PC-9 (cell line): Measurements from ENCODE around the gene SRSF4. TPM values are rescaled to one million over a fixed set of nuclear protein-coding genes. Genes with fewer than 3 reads are reported as not detected.
"Not testable (repeated sequence)": the region's sequence is repeated elsewhere in the genome, so short reads cannot be mapped to it uniquely, and the experiment has no call there.

Experiments
- BruUV-seq: library from RNA; stranded (reverse); fragments of 400-500 nt; replicated peaks from 2 replicates; lab custom pipeline; 2021; lab: Mats Ljungman, UMichigan
- CTCF ChIA-PET: fragments of 300-600 bp; sonication (Branson Sonifier 250); formaldehyde crosslinking; loops from one replicate; lab custom pipeline; 2022; ENCODE audit warnings: antibody characterized with exemption; lab: Charles Lee
- POLR2A ChIA-PET: fragments of 300-600 bp; sonication (Branson Sonifier 250); formaldehyde crosslinking; loops from one replicate; lab custom pipeline; 2022; ENCODE audit warnings: antibody characterized with exemption; ENCODE audit not compliant: unreplicated experiment; lab: Charles Lee
- DNase-seq, 2 experiments: peaks; one replicate each; pipeline versions ENCODE4 v3.0.0 to v3.0.0-alpha.2; 2015 to 2022; ENCODE audit warnings: mixed read lengths in 1 of 2
- H2AFZ ChIP-seq: fragments of 200-600 bp; sonication (generic); 2 replicates; pipeline ENCODE4 v1.8.1; 2017; ENCODE audit warnings: antibody characterized with exemption
- H3F3A ChIP-seq: fragments of 200-600 bp; sonication (generic); 2 replicates; pipeline ENCODE4 v1.8.1; 2017; ENCODE audit warnings: antibody characterized with exemption, mild to moderate bottlenecking, low read depth; ENCODE audit not compliant: insufficient read depth
- H3K27ac ChIP-seq: fragments of 200-600 bp; sonication (generic); 2 replicates; pipeline ENCODE4 v1.6.1; 2016; ENCODE audit warnings: mixed run types
- H3K27me3 ChIP-seq: fragments of 200-600 bp; sonication (generic); 2 replicates; pipeline ENCODE4 v1.6.1; 2016; ENCODE audit warnings: low read depth, mixed run types; ENCODE audit not compliant: insufficient read depth
- H3K36me3 ChIP-seq: fragments of 200-600 bp; sonication (generic); 2 replicates; pipeline ENCODE4 v1.6.1; 2016; ENCODE audit warnings: low read depth, mixed run types
- H3K4me1 ChIP-seq: fragments of 200-600 bp; sonication (generic); replicated peaks from 2 replicates; pipeline ENCODE4 v1.6.1; 2016; ENCODE audit warnings: mixed run types; ENCODE audit not compliant: insufficient read depth
- H3K4me2 ChIP-seq: fragments of 200-600 bp; sonication (generic); 2 replicates; pipeline ENCODE4 v1.6.1; 2017; ENCODE audit warnings: mixed run types
- H3K4me3 ChIP-seq: fragments of 200-600 bp; sonication (generic); 2 replicates; pipeline ENCODE4 v1.6.1; 2016; ENCODE audit warnings: mixed run types
- H3K79me2 ChIP-seq: fragments of 200-600 bp; sonication (generic); 2 replicates; pipeline ENCODE4 v1.6.1; 2017; ENCODE audit warnings: low read depth, mixed run types
- H3K9me2 ChIP-seq: fragments of 200-600 bp; sonication (generic); 2 replicates; pipeline ENCODE4 v1.8.1; 2017; ENCODE audit warnings: mild to moderate bottlenecking; ENCODE audit not compliant: insufficient read depth
- H3K9me3 ChIP-seq: fragments of 200-600 bp; sonication (generic); 2 replicates; pipeline ENCODE4 v1.8.1; 2016; ENCODE audit warnings: low read depth; ENCODE audit not compliant: insufficient read depth
- H4K20me1 ChIP-seq: fragments of 200-600 bp; sonication (generic); 2 replicates; pipeline ENCODE4 v1.8.1; 2017; ENCODE audit not compliant: insufficient read depth
- CTCF ChIP-seq: fragments of 200-600 bp; sonication (generic); conservative IDR thresholded peaks from 2 replicates; pipeline ENCODE4 v1.6.1; 2017; ENCODE audit warnings: mixed run types, antibody characterized with exemption, mild to moderate bottlenecking, moderate library complexity
- EZH2 ChIP-seq: fragments of 200-600 bp; sonication (generic); IDR thresholded peaks from 2 replicates; pipeline ENCODE4 v1.8.0; 2017; ENCODE audit warnings: antibody characterized with exemption, low read depth
- intact Hi-C: fragments of 100-400 bp; cut with micrococcal nuclease; formaldehyde crosslinking; loops from one replicate; pipeline ENCODE4 v1.10.0; 2022; ENCODE audit not compliant: unreplicated experiment
- total RNA-seq: library from RNA; stranded (reverse); gene quantifications from 2 replicates; pipeline ENCODE4 v1.2.3, GENCODE V29; 2021

SRSF4 gene
- total RNA-seq, 1 experiment from 2014 or later: 87.6 TPM

- DNase-seq: no peak
- no TSS peak for BruUV-seq
- H3K79me2 ChIP-seq: peaks cover 5% of the 10 kb centered on the region; the same call in 1 of the 2 replicates
- no peak overlapping the region for H2AFZ ChIP-seq
- intact Hi-C loops: no loop called here
- no peaks in the 10 kb centered on the region for H3K27me3 ChIP-seq
- H3K27ac ChIP-seq: no peak overlapping the region
- TF ChIP-seq EZH2: no peak
- TF ChIP-seq CTCF: no peak
- no peaks in the 10 kb centered on the region for H3K9me2 ChIP-seq
- H3K4me3 ChIP-seq: no peak overlapping the region
- H4K20me1 ChIP-seq: peaks cover 5% of the 10 kb centered on the region
- H3K4me2 ChIP-seq: no peak overlapping the region
- H3F3A ChIP-seq: no peaks in the 10 kb centered on the region
- H3K4me1 ChIP-seq: no peaks in the 10 kb centered on the region
- H3K36me3 ChIP-seq: peaks cover 11% of the 10 kb centered on the region; the same call in 1 of the 2 replicates
- ChIA-PET POLR2A (no interaction called here), CTCF (interaction anchor here (0.6 kb wide), 2 partner anchors 43 to 91 kb away, joined by 4 to 5 read pairs; no protein-coding TSS in a partner anchor)
- no peaks in the 10 kb centered on the region for H3K9me3 ChIP-seq
Measured at GRCh38 chr1:29156543-29157268, 25.0 kb downstream of the SRSF4 start.

GRCh38 chr1:29152046-29152805 lies 29.5 kb downstream of the SRSF4 start:
- Histone ChIP-seq H3K4me1 (no peaks in the 10 kb centered on the region), H3K27ac (no peak overlapping the region), H3K9me3 (no peaks in the 10 kb centered on the region), H2AFZ (no peak overlapping the region), H3K36me3 (peaks cover 17% of the 10 kb centered on the region), H3K79me2 (no peaks in the 10 kb centered on the region), H3K27me3 (no peaks in the 10 kb centered on the region), H4K20me1 (peaks cover 3% of the 10 kb centered on the region; the same call in 1 of the 2 replicates), H3K4me2 (no peak overlapping the region), H3K4me3 (no peak overlapping the region), H3F3A (no peaks in the 10 kb centered on the region; the same call in 1 of the 2 replicates), H3K9me2 (no peaks in the 10 kb centered on the region)
- no peak for DNase-seq
- intact Hi-C loops: no loop called here
- ChIA-PET CTCF (no interaction called here), POLR2A (interaction anchor here (0.6 to 0.7 kb wide), 2 partner anchors 27 to 380 kb away, joined by 3 read pairs; no protein-coding TSS in a partner anchor)
- TF ChIP-seq EZH2 (no peak), CTCF (no peak)
- no TSS peak for BruUV-seq

- H3K9me3 ChIP-seq, H3K4me2 ChIP-seq, H3K4me1 ChIP-seq, H3K27me3 ChIP-seq, CTCF ChIA-PET, H3K9me2 ChIP-seq, H3K4me3 ChIP-seq, intact Hi-C loops, H4K20me1 ChIP-seq, H2AFZ ChIP-seq, DNase-seq, H3K27ac ChIP-seq, H3K79me2 ChIP-seq, BruUV-seq: not testable (repeated sequence)
- H3F3A ChIP-seq: peaks cover 13% of the 10 kb centered on the region
- POLR2A ChIA-PET: interaction anchor here (0.6 kb wide), 1 partner anchor 459 kb away, joined by 4 read pairs; no protein-coding TSS in a partner anchor
- peaks cover 17% of the 10 kb centered on the region for H3K36me3 ChIP-seq
Measured at GRCh38 chr1:29150346-29150745, 31.4 kb downstream of the SRSF4 start.
